Stimulated activated CD8-positive, alpha-beta memory T cell treated with anti-CD3 and anti-CD28 coated beads, Interleukin-7, amount 100 ng/mL, for 4 hours (primary cell): ENCODE data around the gene EDRF1.

ENCODE experiments used
- DNase-seq, 2 donors: peaks; one replicate each; pipeline ENCODE4 v3.0.0-alpha.2; 2020; ENCODE audit warnings: low read depth in 2 of 2

EDRF1 gene

GRCh38 chr10:125766511-125766910 lies 47.0 kb downstream of the EDRF1 start:
- no peak for DNase-seq

- no peak for DNase-seq
Observed at GRCh38 chr10:125768219-125768855, 48.8 kb downstream of the EDRF1 start.

DNA sequence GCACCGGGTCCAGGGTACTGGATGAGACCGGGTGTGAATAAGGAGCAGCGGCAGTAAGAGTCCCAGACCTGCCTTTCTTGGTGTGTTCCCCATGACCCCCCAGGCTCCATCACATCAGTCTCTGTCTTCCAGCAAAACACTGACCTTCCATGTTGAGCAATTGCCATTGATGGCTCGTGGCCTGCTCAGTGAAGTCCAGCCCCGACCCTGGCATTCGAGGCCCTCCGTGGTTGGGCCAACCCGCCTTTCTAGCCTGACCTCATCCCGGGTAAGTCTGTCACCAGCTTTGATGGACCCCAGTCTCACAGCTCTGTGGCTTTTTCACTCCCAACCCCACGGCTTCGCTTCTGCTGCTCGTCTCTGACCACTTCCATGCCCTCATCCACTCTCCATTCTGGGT lies 49.7 kb downstream of the EDRF1 start:
- no peak for DNase-seq

- no peak for DNase-seq
Observed at GRCh38 chr10:125770844-125771243, 51.3 kb downstream of the EDRF1 start.

DNA sequence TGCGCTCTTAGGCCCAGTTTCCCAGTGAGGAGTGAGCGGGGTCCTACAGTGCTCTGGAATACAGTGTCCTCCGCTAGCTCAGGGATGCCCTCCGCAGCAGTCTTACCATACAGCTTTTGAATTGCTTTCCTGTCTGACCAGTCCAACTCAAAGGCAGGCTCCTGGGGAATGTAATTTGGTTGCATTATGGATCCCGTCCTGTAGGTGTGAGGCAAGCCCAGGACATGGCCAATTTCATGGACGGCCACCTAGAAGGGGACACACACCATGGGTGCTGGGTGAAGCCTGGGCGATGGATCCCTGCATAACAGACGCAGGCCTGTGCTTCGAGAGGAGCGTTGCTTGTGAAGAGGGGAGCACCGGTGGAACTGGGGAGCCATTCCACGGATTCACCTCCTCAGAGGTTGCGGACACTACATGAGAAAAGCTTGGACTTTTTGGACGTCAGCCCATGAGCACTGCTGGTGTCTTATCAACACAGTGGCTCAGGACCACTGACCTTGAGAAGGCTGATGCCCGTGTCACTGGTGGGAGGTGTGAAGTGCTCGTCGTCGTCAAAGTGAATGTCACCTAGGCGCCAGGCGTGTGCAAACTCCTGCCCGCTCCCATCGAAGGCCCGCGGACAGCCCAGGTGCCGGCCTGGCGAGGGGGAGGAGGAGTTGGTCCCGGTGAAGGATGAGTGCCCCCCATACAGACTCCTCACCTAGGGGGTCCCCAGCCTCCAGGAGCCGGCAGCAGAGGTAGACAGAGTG lies 52.8 kb downstream of the EDRF1 start:
- no peak for DNase-seq

GRCh38 chr10:125772864-125773180 lies 53.3 kb downstream of the EDRF1 start:
- no peak for DNase-seq

DNA sequence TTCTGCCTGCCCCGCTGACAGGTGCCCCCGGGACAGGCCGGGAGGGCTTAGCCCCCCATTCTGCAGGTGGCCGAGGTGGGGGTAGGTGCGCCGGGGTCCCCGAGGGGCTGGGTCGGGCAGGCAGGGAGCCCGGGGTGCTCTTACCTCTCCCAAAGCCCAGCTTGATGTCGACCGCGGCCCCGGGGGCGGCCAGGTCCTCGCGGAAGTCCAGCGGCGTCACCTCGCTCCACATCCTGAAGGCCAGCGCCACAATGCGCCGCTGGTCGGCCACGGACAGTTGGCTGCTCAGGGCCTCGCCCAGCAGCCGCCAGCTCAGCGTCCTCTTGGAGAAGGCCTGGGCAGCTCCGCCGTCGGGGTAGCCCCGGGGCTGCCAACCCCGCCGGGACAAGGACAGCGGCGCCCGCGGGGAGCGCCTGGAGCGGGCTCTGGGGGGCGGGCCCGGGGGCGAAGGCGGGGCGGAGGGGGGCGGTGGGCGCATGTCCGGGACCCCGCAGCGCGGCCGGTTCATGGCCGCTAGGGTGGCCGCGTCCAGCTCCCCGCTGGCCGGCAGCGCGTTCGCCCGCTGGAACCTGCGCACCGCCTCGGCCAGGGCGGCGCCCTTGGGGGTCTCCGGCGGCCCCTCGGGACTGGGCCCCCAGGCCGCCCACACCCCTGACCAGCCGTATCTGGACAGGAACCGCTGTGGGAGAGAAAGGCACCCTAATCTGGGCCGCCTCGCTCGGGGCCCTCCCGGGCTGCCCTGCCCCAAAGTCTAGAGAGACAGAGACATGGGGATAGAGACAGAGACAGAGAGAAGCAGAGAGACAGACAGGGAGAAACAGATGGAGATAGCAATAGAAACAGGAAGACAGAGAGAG lies 54.4 kb downstream of the EDRF1 start:
- DNase-seq: no peak

DNA sequence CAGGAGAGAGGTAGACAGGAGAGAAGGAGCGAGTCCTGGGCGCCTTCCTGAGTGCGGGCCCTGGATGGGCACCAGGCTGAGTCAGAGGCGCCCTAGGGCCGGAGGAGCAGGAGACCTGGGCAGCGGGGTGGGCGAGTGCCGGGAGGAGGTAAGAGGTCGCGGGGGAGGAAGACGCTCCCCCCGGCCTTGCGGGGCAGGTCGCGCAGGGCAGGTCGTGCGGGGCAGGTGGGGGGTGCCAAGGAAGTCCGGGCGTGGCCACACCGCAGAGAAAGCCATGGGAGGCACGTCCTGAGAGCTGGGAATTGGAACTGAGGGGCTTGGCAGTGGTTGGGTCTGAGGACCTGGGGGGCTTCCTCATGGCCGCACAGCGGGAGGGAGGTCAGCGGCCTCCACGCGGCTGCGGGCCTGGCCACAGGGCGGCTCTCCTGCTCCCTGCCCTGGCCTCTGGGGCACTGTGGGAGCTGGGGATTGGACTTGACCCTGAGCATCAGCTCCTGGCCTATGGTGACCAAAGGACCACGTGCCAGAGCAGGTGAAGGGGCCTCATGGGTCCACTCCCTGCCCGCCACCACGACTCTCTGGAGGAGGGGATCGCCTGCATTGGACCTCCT lies 55.2 kb downstream of the EDRF1 start:
- DNase-seq: no peak

DNA sequence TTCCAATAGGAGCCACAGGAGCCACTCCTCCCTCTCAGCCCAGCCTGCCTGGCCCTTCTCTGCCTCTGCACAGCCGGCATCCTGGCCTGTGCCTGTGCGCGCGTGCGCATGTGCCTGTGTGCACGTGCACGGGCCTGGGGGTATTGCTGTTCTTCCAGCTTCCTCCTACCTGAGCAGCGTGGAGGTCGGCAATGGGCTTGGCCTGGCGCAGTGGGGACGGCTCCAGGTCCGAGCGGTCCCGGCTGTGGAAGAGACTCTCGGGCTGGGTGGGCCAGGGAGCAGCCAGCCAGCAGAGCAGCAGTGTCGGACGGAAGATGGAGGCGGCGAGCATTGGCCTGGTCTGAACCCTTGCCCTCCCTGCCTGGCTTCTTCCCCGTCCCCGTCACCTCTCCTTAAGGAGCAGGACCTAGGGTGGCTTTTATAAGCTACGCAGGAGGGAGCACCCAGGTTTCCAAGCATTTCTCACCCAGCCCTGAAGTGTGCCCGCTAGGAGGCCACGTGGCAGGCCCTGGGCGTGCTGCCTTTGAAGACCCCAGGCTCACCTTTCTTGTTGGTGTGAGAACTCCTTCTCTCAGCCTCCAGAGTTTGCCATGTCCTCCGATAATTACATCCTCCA lies 56.1 kb downstream of the EDRF1 start, which contains the start of gene MMP21:
Gene MMP21 (minus strand): TSS at position 331 of the 616 bp plus-strand sequence. CDS start 0 bp downstream, at position 331.
- no peak for DNase-seq

DNA sequence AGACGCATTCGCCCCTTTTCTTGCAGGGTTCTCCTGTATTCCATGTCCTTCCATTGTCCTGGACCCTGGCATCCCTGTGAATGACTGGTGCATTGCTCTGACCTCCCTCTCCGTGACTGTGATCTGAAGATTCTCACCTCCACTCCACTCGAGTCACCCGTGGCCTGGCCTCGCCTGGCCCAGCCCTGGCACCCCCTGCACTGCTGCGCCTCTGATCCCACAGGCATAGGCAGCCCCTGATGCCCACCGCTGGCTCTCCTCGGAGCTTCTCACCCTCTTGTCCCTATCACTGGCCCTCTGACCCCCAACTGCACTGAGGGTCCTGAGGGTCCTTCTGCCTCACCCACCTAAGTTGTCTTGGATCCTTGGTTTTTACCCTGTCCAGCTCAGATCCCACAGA lies 58.3 kb downstream of the EDRF1 start:
- DNase-seq: no peak

GRCh38 chr10:125778556-125778955 lies 59.0 kb downstream of the EDRF1 start:
- no peak for DNase-seq

GRCh38 chr10:125779403-125780327 lies 60.2 kb downstream of the EDRF1 start:
- no peak for DNase-seq

DNA sequence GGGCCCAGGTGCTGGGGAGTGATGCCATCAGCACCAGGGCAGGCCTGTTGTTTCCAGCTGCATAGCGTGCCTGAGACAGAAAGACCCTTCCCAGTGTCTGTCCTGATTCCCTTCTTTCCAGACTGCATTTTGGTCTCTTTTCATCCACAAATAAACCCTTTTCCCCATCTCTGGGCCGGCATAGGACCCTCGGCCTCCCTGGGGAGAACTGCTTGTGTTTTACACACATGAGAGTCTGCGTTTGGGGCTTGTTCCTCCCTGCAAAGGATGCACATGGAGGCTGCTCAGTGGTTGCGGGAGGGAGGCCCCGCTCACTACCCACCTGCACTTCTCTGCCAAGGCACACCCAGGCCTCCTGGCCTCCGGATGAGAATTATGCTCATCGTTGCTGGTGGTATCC lies 61.9 kb downstream of the EDRF1 start:
- DNase-seq: no peak

DNA sequence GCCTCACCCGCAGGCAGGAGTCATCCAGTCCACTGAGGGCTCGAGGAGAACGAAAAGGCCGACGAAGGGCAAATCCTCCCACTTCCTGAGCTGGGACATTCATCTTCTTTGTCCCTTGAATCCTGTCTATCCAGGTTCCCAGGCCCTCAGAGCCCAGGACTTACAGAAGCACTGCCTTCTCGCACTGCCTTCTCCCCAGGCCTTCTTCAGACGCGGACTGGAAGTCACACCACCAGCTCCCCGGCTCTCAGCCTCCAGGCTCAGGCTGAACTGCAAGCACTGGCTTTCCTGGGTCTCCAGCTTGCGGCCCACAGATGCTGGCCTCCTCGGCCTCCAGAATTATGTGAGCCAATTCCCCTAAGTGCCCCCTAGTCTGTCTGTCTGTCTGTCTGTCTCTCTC lies 62.5 kb downstream of the EDRF1 start:
- no peak for DNase-seq

DNA sequence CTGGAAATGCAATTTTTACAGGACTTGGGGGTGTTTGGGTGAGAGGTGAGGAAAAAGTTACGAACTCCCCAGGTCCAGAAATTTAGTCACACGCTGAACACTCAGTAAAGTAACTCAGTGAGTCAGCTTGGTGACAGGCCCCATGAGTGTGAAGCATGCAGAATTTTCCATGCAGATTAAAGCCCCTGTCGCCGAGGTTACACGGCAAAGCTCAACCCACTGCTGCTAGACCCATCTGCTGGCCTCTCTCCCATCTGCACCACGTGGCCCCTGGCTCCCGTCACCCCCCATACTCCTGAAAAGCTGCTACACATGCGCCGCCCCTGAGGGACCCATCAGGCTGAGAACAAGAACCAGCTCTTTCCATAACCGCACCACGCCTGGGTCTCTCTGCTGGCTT lies 63.1 kb downstream of the EDRF1 start:
- DNase-seq: no peak

DNA sequence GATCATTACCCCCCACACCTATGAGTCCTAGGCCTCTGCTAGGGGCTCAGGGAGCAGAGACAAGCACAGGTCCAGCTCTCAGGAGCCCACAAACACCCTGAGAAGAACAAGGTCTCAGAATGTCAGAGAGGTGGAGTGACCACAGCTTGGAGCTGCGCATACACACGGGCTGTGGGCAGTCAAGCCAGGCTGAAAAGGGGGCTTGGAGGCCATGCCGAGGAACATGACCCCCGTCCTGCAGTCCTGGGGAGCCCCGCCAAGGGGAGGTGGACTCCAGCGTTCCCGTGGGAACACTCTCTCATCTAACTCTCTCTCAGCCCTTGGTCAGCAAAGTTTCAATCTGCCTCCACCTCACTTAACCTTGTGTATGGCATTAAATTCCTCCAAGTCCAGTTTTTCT lies 63.9 kb downstream of the EDRF1 start:
- DNase-seq: no peak

DNA sequence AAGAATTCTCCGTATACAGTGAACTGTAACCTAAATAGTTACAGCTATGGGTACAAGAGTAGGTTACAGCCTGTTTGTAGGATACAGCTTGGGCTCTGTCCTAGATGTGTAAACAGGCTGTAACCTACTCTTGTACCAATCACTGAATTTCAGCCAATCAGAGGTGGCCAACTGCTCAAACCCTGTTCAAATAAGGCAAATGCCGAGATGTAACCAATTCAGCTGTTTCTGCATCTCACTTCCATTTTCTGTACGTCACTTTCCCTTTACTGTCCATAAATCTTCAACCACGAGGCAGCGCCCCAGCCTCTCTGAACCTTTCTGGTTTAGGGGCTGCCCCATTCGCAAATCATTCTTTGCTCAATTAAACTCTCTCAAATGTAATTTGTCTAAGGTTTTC lies 64.4 kb downstream of the EDRF1 start:
- no peak for DNase-seq

- DNase-seq: no peak
Observed at GRCh38 chr10:125785791-125786190, 66.3 kb downstream of the EDRF1 start.

DNA sequence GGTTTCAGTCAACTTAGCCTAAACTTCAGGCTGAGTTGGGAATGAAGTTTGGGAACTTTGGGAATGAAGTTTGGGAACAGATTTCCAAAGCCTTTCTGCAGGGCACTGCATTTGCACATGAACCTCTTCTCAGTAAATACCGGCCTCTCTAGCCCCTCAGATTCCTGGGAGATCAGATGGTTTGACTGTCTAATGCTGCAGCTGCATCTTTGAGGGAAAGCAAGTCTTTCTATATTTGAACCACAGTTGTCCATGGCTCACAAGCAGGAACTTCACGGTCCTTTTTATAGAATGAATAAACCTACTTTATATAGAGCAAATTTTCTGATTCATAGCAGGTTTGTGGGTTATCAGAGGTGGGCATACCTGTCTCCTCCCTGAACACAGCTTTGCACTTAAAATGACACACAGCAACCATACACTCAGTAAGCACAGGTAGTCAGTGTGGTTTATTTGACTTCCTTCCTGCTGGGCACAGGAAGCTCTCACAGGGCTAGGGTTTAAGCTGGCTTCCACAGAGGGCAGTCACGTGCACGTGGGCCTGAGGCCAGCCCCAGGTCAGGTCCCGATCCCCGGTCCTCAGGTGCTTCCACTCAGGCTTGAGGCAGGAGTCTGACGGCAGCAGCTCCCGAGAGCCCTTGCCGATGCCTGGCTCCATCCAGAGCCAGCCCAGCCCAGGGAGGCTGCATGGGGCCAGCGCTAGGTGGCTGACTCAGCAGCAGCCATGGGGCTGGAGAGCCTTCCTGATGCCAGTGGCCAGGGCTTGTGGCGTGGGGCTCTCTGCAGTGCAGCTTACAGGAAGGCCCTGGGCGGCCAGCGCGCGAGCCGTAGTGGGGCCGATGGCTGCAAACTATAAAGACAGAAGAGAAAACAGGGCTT lies 68.9 kb downstream of the EDRF1 start:
- no peak for DNase-seq
